ENCODE measurements around the gene FAAP20.

The FAAP20 gene

DNA sequence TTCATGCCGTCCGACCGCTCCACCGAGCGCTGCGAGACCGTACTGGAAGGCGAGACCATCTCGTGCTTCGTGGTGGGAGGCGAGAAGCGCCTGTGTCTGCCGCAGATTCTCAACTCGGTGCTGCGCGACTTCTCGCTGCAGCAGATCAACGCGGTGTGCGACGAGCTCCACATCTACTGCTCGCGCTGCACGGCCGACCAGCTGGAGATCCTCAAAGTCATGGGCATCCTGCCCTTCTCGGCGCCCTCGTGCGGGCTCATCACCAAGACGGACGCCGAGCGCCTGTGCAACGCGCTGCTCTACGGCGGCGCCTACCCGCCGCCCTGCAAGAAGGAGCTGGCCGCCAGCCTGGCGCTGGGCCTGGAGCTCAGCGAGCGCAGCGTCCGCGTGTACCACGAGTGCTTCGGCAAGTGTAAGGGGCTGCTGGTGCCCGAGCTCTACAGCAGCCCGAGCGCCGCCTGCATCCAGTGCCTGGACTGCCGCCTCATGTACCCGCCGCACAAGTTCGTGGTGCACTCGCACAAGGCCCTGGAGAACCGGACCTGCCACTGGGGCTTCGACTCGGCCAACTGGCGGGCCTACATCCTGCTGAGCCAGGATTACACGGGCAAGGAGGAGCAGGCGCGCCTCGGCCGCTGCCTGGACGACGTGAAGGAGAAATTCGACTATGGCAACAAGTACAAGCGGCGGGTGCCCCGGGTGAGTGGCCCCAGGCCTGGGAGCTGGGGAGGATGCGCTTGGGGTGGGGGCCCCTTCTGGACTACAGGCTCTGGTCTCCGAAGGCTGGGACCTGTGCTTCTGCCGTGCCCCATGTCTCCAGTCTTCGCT is 34.7 kb upstream of the FAAP20 start:
- no peaks in the 10 kb centered on the region for H3K79me2 ChIP-seq (ENCODE audit: insufficient read depth, low read length)
- H3K27me3 ChIP-seq (ENCODE audit: insufficient read depth, low read length), result peaks cover 10% of the 10 kb centered on the region; the same call in 1 of the 2 replicates
- H3K4me2 ChIP-seq (ENCODE audit: low read length), result peak overlapping the region; percentile 69
- no peaks in the 10 kb centered on the region for H3K36me3 ChIP-seq (ENCODE audit: insufficient read depth, low read length)
- TF ChIP-seq, protein P1, sequence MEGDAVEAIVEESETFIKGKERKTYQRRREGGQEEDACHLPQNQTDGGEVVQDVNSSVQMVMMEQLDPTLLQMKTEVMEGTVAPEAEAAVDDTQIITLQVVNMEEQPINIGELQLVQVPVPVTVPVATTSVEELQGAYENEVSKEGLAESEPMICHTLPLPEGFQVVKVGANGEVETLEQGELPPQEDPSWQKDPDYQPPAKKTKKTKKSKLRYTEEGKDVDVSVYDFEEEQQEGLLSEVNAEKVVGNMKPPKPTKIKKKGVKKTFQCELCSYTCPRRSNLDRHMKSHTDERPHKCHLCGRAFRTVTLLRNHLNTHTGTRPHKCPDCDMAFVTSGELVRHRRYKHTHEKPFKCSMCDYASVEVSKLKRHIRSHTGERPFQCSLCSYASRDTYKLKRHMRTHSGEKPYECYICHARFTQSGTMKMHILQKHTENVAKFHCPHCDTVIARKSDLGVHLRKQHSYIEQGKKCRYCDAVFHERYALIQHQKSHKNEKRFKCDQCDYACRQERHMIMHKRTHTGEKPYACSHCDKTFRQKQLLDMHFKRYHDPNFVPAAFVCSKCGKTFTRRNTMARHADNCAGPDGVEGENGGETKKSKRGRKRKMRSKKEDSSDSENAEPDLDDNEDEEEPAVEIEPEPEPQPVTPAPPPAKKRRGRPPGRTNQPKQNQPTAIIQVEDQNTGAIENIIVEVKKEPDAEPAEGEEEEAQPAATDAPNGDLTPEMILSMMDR (IDR thresholded peaks at IDR 0.05; ENCODE audit: low read length), result no peak
- TF ChIP-seq EZH2 (IDR thresholded peaks at IDR 0.05; ENCODE audit: borderline replicate concordance, low read length), result no peak
- no peak overlapping the region for H2AFZ ChIP-seq (ENCODE audit: low read length)
- H3K9ac ChIP-seq (ENCODE audit: low read length), result no peak overlapping the region
- H3K9me3 ChIP-seq (ENCODE audit: low read length), result no peaks in the 10 kb centered on the region
- H4K20me1 ChIP-seq (ENCODE audit: insufficient read depth, low read length), result no peaks in the 10 kb centered on the region
- no peaks in the 10 kb centered on the region for H3K9me2 ChIP-seq (ENCODE audit: low read depth, low read length)
- H3K27ac ChIP-seq (ENCODE audit: low read depth, low read length, poor library complexity, severe bottlenecking), result no peak overlapping the region
- H3K4me3 ChIP-seq (ENCODE audit: low read depth, low read length, poor library complexity, severe bottlenecking), result peak overlapping the region; percentile 44
- peaks cover 8% of the 10 kb centered on the region for H3K4me1 ChIP-seq (ENCODE audit: insufficient read depth, low read length, severe bottlenecking)
- no peaks in the 10 kb centered on the region for H3F3A ChIP-seq (ENCODE audit: insufficient read depth, low read length)

DNA sequence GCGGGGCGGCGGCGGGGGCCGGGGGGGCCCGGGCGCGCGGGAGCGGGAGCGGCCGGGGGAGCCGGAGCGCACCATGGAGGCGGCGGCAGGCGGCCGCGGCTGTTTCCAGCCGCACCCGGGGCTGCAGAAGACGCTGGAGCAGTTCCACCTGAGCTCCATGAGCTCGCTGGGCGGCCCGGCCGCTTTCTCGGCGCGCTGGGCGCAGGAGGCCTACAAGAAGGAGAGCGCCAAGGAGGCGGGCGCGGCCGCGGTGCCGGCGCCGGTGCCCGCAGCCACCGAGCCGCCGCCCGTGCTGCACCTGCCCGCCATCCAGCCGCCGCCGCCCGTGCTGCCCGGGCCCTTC is 34.1 kb upstream of the FAAP20 start:
- no peaks in the 10 kb centered on the region for H3K79me2 ChIP-seq (ENCODE audit: insufficient read depth, low read length)
- H3F3A ChIP-seq (ENCODE audit: insufficient read depth, low read length), result no peaks in the 10 kb centered on the region
- TF ChIP-seq, protein P1 (IDR thresholded peaks at IDR 0.05; ENCODE audit: low read length), result no peak
- TF ChIP-seq EZH2 (IDR thresholded peaks at IDR 0.05; ENCODE audit: borderline replicate concordance, low read length), result no peak
- peak overlapping the region; percentile 69; the same call in 1 of the 2 replicates for H3K4me2 ChIP-seq (ENCODE audit: low read length)
- H4K20me1 ChIP-seq (ENCODE audit: insufficient read depth, low read length), result no peaks in the 10 kb centered on the region
- H3K4me1 ChIP-seq (ENCODE audit: insufficient read depth, low read length, severe bottlenecking), result peaks cover 8% of the 10 kb centered on the region
- no peaks in the 10 kb centered on the region for H3K36me3 ChIP-seq (ENCODE audit: insufficient read depth, low read length)
- H3K9me2 ChIP-seq (ENCODE audit: low read depth, low read length), result no peaks in the 10 kb centered on the region
- no peak overlapping the region for H3K27ac ChIP-seq (ENCODE audit: low read depth, low read length, poor library complexity, severe bottlenecking)
- H3K4me3 ChIP-seq (ENCODE audit: low read depth, low read length, poor library complexity, severe bottlenecking), result peak overlapping the region; percentile 44
- H2AFZ ChIP-seq (ENCODE audit: low read length), result no peak overlapping the region
- peaks cover 10% of the 10 kb centered on the region; the same call in 1 of the 2 replicates for H3K27me3 ChIP-seq (ENCODE audit: insufficient read depth, low read length)
- no peaks in the 10 kb centered on the region for H3K9me3 ChIP-seq (ENCODE audit: low read length)
- H3K9ac ChIP-seq (ENCODE audit: low read length), result no peak overlapping the region

DNA sequence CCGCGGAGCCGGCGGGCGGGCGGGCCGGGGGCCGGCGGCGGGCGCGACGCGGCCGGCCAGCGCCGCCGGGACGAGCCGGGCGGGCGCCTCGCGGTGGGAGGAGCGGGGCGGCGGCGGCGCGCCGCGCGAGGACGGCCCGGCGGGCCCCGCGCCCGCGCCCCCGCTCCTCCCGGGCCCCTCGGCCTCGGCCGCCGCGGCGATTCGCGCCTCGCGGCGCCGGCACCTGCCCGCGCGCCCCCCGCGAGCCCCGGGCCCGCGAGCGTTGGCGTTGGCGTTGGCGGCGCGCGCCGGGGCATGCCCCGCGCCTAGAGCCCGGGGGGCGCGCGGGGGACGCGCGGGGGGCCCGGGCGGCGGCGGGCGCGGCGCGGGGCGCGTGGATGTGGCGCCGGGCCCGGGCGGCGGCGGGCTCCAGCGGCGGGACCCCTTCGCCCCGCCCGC is 33.6 kb upstream of the FAAP20 start, which contains the start of gene SKI:
SKI (plus strand) TSS at position 163 of the 438 bp plus-strand sequence. CDS start 448 bp downstream, outside the sequence.
- H3K27ac ChIP-seq (ENCODE audit: low read depth, low read length, poor library complexity, severe bottlenecking), result no peak within 1 kb of the TSS

More for the DNA sequence above, 33.6 kb upstream of the FAAP20 start, which contains the start of gene SKI:
- H2AFZ ChIP-seq (ENCODE audit: low read length), result no peak within 1 kb of the TSS
- H3K36me3 ChIP-seq (ENCODE audit: insufficient read depth, low read length), result no peaks in the 10 kb centered on the region
- peak within 1 kb of the TSS; percentile 76 for H3K9ac ChIP-seq (ENCODE audit: low read length)
- H3K9me2 ChIP-seq (ENCODE audit: low read depth, low read length), result no peaks in the 10 kb centered on the region
- H3F3A ChIP-seq (ENCODE audit: insufficient read depth, low read length), result no peaks in the 10 kb centered on the region
- H3K9me3 ChIP-seq (ENCODE audit: low read length), result no peaks in the 10 kb centered on the region
- no peak for TF ChIP-seq EZH2 (IDR thresholded peaks at IDR 0.05; ENCODE audit: borderline replicate concordance, low read length)
- TF ChIP-seq, protein P1 (IDR thresholded peaks at IDR 0.05; ENCODE audit: low read length), result no peak
- H3K27me3 ChIP-seq (ENCODE audit: insufficient read depth, low read length), result peaks cover 10% of the 10 kb centered on the region; the same call in 1 of the 2 replicates
- H3K4me2 ChIP-seq (ENCODE audit: low read length), result peak within 1 kb of the TSS; percentile 87
- H3K4me1 ChIP-seq (ENCODE audit: insufficient read depth, low read length, severe bottlenecking), result peaks cover 8% of the 10 kb centered on the region
- H4K20me1 ChIP-seq (ENCODE audit: insufficient read depth, low read length), result no peaks in the 10 kb centered on the region
- H3K4me3 ChIP-seq (ENCODE audit: low read depth, low read length, poor library complexity, severe bottlenecking), result peak within 1 kb of the TSS; percentile 67
- no peaks in the 10 kb centered on the region for H3K79me2 ChIP-seq (ENCODE audit: insufficient read depth, low read length)

All from OCI-LY1 (cell line).